Sciatic nerve (tissue), 2 donors: ENCODE data around the gene TRIML2. TPM values are rescaled to one million over a fixed set of nuclear protein-coding genes. Genes with fewer than 3 reads are reported as not detected.

Source experiments
- ATAC-seq: fragments of 200-7000 bp; cut with Tn5 transposase; one replicate; pipeline ENCODE4 v1.9.1; 2020; ENCODE audit warnings: mild to moderate bottlenecking, moderate library complexity
- DNase-seq: peaks from one replicate; pipeline ENCODE4 v3.0.0-alpha.2; 2020; ENCODE audit warnings: low spot score
- intact Hi-C: fragments of 100-400 bp; cut with DNase I; formaldehyde crosslinking; loops from one replicate; pipeline ENCODE4 v1.14.2; 2022
- total RNA-seq: library from RNA; stranded (reverse); fragmentation: NEBNext Ultra II Directional; extraction: Animal tissue kit (Norgen Biotek cat#: 25700); gene quantifications from one replicate; pipeline ENCODE4 v1.2.1, GENCODE V29; 2021
- donor health status: DM: no; HTN: no; CAD: no.
- donor health status: DM: no; HTN: no; CAD: no.

Gene TRIML2, protein sequence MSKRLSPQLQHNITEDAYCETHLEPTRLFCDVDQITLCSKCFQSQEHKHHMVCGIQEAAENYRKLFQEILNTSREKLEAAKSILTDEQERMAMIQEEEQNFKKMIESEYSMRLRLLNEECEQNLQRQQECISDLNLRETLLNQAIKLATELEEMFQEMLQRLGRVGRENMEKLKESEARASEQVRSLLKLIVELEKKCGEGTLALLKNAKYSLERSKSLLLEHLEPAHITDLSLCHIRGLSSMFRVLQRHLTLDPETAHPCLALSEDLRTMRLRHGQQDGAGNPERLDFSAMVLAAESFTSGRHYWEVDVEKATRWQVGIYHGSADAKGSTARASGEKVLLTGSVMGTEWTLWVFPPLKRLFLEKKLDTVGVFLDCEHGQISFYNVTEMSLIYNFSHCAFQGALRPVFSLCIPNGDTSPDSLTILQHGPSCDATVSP
- total RNA-seq = not detected

DNA sequence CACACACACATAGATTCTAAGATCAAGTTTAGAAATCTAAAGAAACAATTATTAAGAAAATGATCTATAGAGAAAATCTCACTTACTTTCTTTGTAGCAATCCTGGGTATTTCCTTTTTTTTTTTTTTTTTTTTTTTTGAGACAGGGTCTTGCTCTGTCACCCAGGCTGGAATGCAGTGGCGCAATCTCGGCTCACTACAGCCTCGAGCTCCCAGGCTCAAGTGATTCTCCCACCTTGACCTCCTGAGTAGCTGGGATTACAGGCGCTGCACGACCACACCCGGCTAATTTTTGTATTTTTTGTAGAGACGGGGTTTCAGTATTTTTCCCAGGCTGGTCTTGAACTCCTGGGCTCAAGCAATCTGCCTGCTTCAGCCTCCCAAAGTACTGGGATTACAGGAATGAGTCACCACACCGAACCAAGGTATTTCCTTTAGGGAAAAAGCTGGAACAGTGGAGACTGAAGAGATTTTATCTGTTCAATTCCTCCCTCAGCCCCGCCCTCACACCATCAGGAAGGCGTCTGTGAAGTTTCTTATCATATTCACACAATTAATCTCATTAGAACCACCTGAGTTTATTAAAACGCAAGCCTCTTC lies at the start of gene TRIML2:
TRIML2 (minus strand) TSS at position 447 of the 599 bp plus-strand sequence. CDS start 4,235 bp downstream, outside the sequence.
- intact Hi-C loops = no loop called here
- DNase-seq = no peak
- no peak for ATAC-seq

DNA sequence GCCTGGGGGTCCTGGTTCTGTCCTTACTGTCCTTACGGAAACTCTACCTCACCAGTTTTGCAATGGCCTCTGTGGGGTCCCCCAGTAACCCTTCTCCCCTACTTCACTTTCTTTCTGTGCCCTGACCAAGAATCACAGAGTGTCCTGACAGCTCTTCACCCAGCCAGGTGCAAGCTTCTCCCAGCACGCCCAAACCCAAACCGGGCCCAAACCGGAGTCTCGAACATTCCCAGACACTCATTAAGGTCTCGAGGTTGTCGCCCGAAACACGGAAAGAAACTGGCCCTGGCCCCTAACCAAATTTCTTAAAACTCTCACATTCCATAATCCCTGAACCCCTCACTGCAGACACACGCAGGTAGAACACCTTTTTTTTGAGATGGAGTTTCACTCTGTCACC lies 48.9 kb upstream of the TRIML2 start:
- ATAC-seq (no peak), DNase-seq (no peak)
- intact Hi-C loops = no loop called here

DNA sequence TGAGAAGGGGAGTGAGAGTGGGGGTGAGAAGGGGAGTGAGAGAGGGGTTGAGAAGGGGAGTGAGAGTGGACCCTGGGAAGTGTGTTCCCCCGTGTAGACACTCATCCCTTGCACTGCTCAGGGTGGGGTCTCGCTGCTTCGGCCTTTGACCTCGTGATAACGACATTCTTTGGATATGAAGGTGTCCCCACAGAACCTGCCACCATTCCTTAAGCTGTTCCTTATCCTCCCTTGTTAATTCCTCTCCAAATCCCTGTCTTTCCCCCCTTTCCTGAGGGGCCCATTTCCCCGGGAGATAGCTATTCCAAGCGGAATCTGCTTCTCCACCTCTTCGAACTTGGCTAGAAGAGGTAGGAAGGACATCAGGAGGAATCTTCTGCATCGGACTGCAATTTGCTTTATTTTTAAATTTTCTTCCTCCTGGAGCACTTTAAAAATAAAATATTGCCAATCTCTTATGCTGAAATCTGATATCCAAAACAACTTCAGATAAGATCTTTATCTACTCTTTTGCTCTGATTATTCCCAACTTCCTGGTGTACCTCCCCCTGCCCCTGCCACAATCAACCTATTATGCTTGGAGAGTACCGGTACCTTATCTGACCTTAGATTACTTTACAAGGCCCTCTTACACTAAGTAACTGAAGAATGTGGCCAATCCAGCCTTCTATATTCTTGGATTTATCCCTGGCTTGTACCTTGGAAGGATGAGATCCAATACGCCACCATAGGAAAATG lies 45.4 kb upstream of the TRIML2 start:
- intact Hi-C loops = no loop called here
- DNase-seq (no peak), ATAC-seq (no peak)

DNA sequence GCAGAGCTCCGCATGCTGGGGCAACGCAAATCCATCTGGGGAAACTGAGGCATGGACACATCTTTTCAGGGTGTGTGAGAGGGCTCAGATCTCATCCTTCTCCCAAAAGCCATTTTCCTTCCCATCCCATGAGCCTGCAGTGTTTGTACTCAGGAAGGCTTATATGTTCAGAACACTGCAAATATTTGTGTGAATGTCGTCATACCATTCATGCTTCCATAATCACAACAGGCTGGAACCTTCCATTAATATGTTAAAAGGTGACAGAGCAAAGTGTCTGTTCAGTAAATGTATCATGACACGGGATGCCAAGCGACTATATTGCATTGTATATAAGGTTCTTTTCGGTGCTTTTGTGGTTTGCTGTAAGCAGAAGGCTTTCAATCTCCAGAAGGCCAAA lies 38.4 kb upstream of the TRIML2 start:
- intact Hi-C loops = no loop called here
- ATAC-seq (no peak), DNase-seq (no peak)

DNA sequence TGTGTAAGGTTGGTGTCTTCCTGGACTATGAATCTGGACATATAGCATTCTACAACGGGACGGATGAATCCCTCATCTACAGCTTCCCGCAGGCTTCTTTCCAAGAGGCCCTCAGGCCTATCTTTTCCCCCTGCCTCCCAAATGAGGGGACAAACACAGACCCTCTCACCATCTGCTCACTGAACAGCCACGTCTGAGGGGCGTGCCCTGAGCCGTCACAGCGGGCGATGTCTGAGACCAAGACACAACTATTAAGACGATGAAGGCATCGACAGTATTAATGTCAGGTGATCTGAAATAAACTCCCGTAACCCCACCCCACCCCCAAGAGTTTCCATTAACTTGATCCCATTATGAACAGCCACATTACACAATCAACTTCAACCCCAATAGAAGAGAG lies 37.8 kb upstream of the TRIML2 start:
- ATAC-seq = no peak
- intact Hi-C loops = no loop called here

DNA sequence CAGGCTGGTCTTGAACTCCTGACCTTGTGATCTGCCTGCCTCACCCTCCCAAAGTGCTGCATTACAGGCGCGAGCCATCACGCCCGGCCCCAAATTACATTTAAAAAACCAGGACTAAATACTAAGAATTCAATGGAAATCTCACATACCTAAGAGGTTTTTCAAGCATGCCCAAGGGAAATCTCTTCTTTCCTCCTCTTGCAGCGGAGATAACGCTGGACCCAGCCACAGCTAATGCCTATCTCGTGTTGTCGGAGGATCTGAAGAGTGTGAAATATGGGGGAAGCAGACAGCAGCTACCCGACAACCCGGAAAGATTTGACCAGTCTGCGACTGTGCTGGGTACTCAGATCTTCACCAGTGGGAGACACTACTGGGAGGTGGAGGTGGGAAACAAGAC lies 37.2 kb upstream of the TRIML2 start:
- no peak for ATAC-seq
- intact Hi-C loops = no loop called here
- DNase-seq = no peak

More for the DNA sequence above, 37.8 kb upstream of the TRIML2 start:
- no peak for DNase-seq

DNA sequence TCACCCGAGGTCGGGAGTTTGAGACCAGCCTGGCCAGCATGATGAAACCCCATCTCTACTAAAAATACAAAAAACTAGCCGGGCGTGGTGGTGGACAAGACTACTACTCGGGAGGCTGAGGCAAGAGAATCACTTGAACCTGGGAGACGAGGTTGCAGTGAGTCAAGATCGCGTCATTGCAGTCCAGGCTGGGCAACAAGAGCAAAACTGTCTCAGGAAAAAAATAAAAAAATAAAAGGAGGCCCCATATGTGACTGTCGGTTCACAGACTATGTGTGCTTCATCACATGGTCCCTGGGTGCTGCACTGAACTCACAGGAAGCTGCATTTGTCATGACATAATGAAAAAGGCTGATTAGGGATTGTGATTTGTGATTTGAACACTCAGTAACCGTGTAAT lies 36.2 kb upstream of the TRIML2 start:
- no peak for ATAC-seq
- no peak for DNase-seq
- intact Hi-C loops = no loop called here

DNA sequence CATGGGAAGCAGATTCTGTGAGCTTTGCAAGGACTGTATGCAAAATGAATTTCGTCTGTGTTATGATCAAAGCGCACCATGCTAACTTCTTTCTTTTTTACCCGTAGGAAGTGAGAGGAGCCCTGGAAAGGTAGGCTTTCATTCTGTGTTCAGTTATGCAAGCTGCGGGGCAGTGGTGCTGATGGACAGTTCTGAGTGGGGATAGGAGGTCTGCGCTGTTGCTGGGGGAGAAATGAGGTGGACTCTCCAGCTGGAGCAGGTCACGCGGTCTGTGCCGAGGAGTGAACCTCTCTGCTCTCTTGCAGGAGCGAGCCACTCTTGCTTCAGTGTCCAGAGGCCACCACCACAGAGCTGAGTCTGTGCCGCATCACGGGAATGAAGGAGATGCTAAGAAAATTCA lies 34.3 kb upstream of the TRIML2 start:
- intact Hi-C loops = no loop called here
- DNase-seq (no peak), ATAC-seq (no peak)

DNA sequence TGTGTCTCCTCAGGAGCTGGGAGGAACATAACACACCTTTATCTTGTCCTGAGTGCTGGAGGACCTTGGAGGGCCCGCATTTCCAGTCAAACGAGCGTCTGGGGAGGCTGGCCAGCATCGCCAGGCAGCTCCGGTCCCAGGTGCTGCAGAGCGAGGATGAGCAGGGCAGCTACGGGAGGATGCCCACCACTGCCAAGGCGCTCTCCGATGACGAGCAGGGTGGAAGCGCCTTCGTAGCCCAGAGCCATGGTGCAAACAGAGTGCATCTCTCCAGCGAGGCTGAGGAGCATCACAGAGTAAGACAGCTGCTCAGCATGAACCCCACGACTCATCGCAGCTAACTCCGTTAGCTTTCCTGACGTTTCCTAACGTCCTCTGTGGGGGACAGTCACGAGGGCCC lies 30.3 kb upstream of the TRIML2 start:
- no peak for DNase-seq
- intact Hi-C loops = no loop called here
- no peak for ATAC-seq

DNA sequence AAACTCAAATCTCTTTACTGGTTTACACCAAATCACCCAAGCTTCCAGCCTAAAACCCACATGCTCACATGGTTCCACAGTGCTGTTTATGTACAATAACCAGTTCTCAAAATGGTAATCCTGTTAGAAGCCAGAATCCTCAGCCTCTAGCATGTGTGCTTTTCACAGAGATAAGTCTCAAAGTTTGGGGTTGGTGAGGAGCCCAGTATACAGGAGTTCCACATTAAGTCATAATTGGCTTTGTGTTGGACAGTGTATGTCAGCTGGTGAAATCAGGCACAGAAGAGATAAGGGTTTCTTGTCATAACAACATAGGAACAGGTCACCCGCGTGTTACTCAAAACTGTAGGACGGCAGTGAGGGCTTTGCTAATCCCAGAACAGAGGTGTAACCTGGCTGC lies 29.7 kb upstream of the TRIML2 start, which contains the start of gene TRIML1:
TRIML1 (plus strand) TSS at position 301 of the 400 bp plus-strand sequence. CDS start 118 bp downstream, outside the sequence.
- ATAC-seq = no peak
- intact Hi-C loops = no loop called here
- DNase-seq = no peak

DNA sequence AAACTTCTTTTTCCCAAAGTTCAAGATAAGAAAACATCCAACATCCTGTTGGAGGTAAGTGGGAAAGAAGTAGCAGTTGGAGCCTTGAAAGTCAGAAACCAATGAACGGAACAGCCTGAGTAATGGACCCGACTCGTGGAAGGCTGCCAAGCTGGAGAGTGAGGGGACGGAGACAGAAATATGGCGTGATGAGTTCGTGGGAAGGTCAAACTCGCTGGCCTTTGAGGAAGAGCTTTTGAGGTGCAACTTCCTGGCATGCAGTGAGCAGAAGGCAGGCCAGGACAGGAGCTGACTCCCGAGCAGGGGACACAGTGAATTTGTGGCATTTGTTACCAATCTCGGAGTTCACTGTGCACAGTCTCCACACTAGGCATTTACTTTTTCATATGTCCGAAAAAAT lies 28.8 kb upstream of the TRIML2 start:
- ATAC-seq (no peak), DNase-seq (no peak)
- intact Hi-C loops = no loop called here

DNA sequence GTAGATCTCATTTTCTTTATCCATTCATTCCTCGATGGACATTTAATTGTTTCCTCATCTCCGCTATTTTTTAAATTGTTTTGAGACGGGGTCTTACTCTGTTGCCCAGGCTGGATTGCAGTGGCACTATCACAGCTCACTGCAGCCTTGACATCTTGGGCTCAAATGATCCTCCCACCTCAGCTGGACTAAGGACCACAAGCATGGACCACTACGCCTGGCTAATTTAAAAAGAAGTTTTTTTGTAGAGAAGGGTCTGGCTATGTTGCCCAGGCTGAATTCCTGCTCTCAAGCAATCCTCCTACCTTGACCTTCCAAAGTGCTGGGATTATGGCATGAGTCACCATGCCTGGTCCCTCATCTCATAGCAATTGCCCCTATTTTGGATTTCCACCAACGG lies 22.8 kb upstream of the TRIML2 start:
- DNase-seq (no peak), ATAC-seq (no peak)
- intact Hi-C loops = no loop called here

DNA sequence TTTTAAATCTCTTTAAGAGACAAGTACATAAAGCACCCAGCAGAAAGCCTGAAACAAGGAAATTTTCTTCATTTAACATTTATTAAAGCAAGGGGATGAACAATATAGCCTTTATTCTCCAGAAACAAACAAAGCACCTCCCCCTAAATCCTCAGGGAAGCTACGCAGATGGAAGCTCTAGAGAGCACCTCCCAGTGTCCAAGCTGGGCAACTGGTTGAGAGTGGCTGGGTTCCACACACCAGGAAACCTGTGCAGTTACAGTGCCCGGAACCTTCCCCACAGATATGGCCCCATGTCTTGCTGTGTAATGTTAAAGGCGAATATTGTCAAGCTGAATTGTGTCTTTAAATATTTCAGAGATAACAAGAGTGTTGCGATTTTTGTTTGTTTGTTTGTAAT lies 21.0 kb upstream of the TRIML2 start:
- intact Hi-C loops = no loop called here
- DNase-seq (no peak), ATAC-seq (no peak)

DNA sequence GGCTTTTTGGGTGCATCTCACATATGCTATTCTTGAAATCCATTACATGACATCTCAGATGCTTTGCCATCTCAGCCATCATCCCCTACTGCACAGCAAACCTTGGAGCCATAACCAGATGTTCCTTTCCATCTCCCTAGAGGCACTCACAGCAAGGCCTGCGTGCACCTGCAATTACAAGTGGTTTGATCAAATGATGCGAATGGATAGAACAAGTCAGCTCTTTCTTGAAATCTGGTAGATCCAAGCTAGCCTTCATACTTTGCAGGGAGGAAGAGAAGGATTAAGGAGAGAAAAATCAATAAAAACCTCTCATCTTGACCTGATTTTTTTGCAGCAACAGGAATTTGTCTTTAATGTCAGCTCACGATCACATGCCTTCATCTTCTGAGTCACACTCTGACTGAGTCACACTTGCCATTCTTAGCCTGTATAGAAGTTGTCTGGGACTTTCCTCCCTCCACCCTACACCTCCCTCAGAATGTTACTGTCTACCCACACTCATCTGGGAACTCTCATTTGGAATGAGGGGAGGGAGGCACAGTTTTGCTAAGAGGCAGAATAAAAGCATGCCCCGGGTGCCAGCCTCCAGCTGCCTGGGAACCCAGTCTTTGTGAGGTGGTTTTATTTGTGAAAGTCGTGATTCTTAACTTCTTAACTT lies 17.9 kb upstream of the TRIML2 start:
- ATAC-seq = no peak
- intact Hi-C loops = no loop called here

DNA sequence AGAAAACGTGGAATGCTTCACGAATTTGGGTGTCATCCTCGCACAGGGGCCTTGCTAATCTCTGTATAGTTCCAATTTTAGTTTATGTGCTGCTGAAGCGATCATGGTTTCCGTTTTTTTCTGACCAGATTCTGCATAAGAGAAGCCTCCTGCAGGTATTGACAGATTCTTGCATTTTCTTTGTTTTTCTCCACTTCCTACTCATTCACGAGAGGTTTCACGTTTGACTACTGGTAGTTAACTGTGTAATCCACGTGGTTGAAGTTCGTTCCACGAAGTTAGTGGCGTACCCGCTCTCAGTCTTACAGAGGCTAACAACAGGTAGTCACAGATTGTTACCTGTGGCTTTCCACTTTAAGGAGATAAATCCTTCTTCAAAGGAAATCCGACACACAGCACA lies 12.1 kb upstream of the TRIML2 start:
- no peak for ATAC-seq
- no peak for DNase-seq
- intact Hi-C loops = no loop called here

More for the DNA sequence above, 17.9 kb upstream of the TRIML2 start:
- no peak for DNase-seq

DNA sequence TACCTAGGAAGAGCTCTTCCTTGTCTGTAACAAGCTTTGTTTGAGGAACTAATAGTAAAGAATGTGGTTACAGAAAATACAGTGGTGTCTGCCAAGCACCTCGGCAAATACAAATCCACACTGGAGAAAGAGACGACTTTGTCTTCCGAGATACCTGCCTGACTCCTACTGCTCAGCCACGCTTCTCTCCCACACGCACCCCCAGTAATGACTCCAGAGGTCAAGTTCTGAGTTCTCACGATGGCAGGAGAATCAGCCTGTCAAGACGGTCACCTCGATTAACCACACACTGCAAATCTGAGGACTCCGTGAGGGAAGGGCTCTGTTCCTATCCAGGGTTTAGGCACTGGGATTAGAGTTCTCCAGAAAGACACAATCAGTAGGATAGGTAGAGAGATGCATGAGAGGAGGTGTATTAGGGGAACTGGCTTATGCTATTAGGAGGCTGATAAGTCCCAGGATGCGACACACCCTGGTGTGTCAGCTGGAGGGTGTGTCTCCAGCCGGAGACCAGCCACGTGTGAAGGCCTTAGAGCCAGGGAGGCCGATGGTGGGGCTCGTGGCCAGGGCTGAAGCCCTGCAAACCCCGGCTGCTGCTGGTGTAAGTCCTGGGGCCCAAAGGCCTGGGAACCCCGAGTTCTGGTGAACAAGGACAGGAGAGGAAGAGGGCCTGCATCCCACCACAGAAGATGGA lies 8.4 kb upstream of the TRIML2 start:
- no peak for DNase-seq
- no peak for ATAC-seq
- intact Hi-C loops = no loop called here

DNA sequence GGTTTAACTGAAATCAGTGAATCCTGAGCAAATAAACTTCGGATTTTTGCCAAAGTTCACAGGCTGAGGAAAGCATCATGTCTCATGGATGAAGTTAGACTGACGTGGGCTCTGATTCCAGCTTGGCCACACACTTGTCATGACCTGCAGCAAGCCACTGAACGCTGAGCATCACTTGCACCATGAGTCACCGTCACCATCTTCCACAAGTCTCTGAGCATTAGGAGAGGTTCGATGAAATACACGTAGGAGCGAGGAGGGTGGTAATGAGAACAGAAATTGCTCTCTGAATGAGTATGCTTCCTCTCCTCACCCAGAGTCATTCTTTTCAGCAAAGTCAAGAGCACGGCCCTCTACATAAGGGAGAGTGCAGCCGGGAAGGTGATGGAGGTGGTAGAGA lies 3.8 kb upstream of the TRIML2 start:
- no peak for DNase-seq
- no peak for ATAC-seq
- intact Hi-C loops = no loop called here

DNA sequence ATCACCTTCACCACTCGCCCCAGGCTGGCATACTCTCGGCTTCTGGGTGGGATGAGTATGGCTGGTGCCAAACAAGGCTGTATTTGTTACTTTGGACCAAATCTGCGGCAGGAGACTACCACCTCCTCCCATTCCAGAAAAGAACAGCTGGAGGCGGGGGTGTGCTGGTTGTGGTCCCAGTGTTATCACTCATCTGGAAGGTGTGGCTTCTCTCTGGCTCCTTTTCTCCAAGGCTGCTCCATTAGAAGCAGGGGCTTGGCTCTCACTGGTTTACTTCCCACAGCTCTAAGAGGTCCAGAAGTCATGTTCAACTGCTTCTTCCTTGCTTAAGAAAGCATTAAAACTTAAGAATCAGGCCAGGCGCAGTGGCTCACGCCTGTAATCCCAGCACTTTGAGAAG lies 2.6 kb upstream of the TRIML2 start:
- ATAC-seq (no peak), DNase-seq (no peak)
- intact Hi-C loops = no loop called here
